Stimulated activated naive B cell treated with anti-CD40 and anti-IgM and Interleukin-4, amounts not matched to agents 10 μg/mL and 1 μg/mL and 100 μg/mL, for 72 hours (primary cell): ENCODE data around the gene C19orf25.

Source experiments
- ATAC-seq, 2 donors: fragments of 150-1000 bp; cut with Tn5 transposase; replicated peaks; 2 replicates each; pipeline ENCODE4 v1.10.0; 2021; ENCODE audit warnings: moderate library complexity in 1 of 2
- DNase-seq: peaks from one replicate; pipeline ENCODE4 v3.0.0; 2021
- H3K27ac Mint-ChIP-seq: one replicate; pipeline ENCODE4 v1.8.0; 2022; ENCODE audit warnings: mild to moderate bottlenecking, mixed read lengths
- H3K27me3 Mint-ChIP-seq, 2 donors: one replicate each; pipeline ENCODE4 v1.8.0; 2022; ENCODE audit warnings: mixed read lengths in 2 of 2
- H3K36me3 Mint-ChIP-seq, 2 donors: one replicate each; pipeline ENCODE4 v1.8.0; 2022; ENCODE audit warnings: mixed read lengths in 2 of 2, mild to moderate bottlenecking in 1 of 2
- H3K4me1 Mint-ChIP-seq, 2 donors: one replicate each; pipeline ENCODE4 v1.8.0; 2022; ENCODE audit warnings: mixed read lengths in 2 of 2, mild to moderate bottlenecking in 1 of 2
- H3K4me3 Mint-ChIP-seq, 2 donors: one replicate each; pipeline ENCODE4 v1.8.0; 2022; ENCODE audit warnings: mild to moderate bottlenecking in 2 of 2, mixed read lengths in 2 of 2, moderate library complexity in 1 of 2
- H3K9me3 Mint-ChIP-seq, 2 donors: one replicate each; pipeline ENCODE4 v1.8.0; 2022; ENCODE audit warnings: mixed read lengths in 2 of 2, mild to moderate bottlenecking in 1 of 2

C19orf25 gene

GRCh38 chr19:1461862-1462261 is 17.2 kb downstream of the C19orf25 start:
- H3K27ac Mint-ChIP-seq: no peak overlapping the region
- ATAC-seq (no peak), DNase-seq (no peak)
- no peaks in the 10 kb centered on the region for H3K9me3 Mint-ChIP-seq
- peaks cover 14 to 22% of the 10 kb centered on the region in 2 donors for H3K27me3 Mint-ChIP-seq
- peaks cover 3 to 4% of the 10 kb centered on the region in 2 donors for H3K4me1 Mint-ChIP-seq
- H3K36me3 Mint-ChIP-seq: peaks cover 4 to 5% of the 10 kb centered on the region in 2 donors
- H3K4me3 Mint-ChIP-seq: no peak overlapping the region

- ATAC-seq: no peak
- Mint-ChIP-seq H3K4me1 (peaks cover 4 to 7% of the 10 kb centered on the region in 2 donors), H3K9me3 (peaks cover 4 to 5% of the 10 kb centered on the region in 2 donors), H3K27ac (no peak overlapping the region), H3K36me3 (peaks cover 8 to 10% of the 10 kb centered on the region in 2 donors), H3K27me3 (peaks cover 20 to 31% of the 10 kb centered on the region in 2 donors), H3K4me3 (no peak overlapping the region)
- no peak for DNase-seq
These were observed 18.7 kb downstream of the C19orf25 start for GRCh38 chr19:1460033-1460995.

- peaks cover 26 to 38% of the 10 kb centered on the region in 2 donors for H3K27me3 Mint-ChIP-seq
- H3K27ac Mint-ChIP-seq: no peak overlapping the region
- H3K36me3 Mint-ChIP-seq: peaks cover 8 to 10% of the 10 kb centered on the region in 2 donors
- no peak overlapping the region for H3K4me3 Mint-ChIP-seq
- peaks cover 7 to 14% of the 10 kb centered on the region in 2 donors for H3K4me1 Mint-ChIP-seq
- peaks cover 4 to 5% of the 10 kb centered on the region in 2 donors for H3K9me3 Mint-ChIP-seq
- DNase-seq: no peak
- ATAC-seq: no peak
These were observed 19.5 kb downstream of the C19orf25 start for GRCh38 chr19:1459479-1459878.

- peaks cover 4 to 5% of the 10 kb centered on the region in 2 donors for H3K9me3 Mint-ChIP-seq
- no peak for ATAC-seq
- no peak overlapping the region for H3K27ac Mint-ChIP-seq
- no peak for DNase-seq
- peaks cover 13 to 24% of the 10 kb centered on the region in 2 donors for H3K4me1 Mint-ChIP-seq
- peaks cover 36 to 50% of the 10 kb centered on the region in 2 donors for H3K27me3 Mint-ChIP-seq
- H3K36me3 Mint-ChIP-seq: peaks cover 10 to 12% of the 10 kb centered on the region in 2 donors
- H3K4me3 Mint-ChIP-seq: no peak overlapping the region
These were observed 21.1 kb downstream of the C19orf25 start for GRCh38 chr19:1457892-1458291.

GRCh38 chr19:1457031-1457739 is 21.8 kb downstream of the C19orf25 start:
- H3K27ac Mint-ChIP-seq: no peak overlapping the region
- peaks cover 4 to 5% of the 10 kb centered on the region in 2 donors for H3K9me3 Mint-ChIP-seq
- H3K27me3 Mint-ChIP-seq: peaks cover 41 to 57% of the 10 kb centered on the region in 2 donors
- ATAC-seq (no peak), DNase-seq (no peak)
- H3K36me3 Mint-ChIP-seq: peaks cover 10 to 12% of the 10 kb centered on the region in 2 donors
- H3K4me3 Mint-ChIP-seq: no peak overlapping the region
- peaks cover 16 to 26% of the 10 kb centered on the region in 2 donors for H3K4me1 Mint-ChIP-seq

- Mint-ChIP-seq H3K27me3 (peaks cover 49 to 66% of the 10 kb centered on the region in 2 donors), H3K4me3 (peak overlapping the region in 1 of 2 donors; percentile 72), H3K36me3 (peaks cover 10 to 12% of the 10 kb centered on the region in 2 donors), H3K9me3 (peaks cover 4 to 5% of the 10 kb centered on the region in 2 donors), H3K4me1 (peaks cover 16 to 26% of the 10 kb centered on the region in 2 donors), H3K27ac (no peak overlapping the region)
- ATAC-seq (no peak), DNase-seq (no peak)
These were observed 22.7 kb downstream of the C19orf25 start for GRCh38 chr19:1456121-1456900.

GRCh38 chr19:1455336-1456120 is 23.5 kb downstream of the C19orf25 start:
- Mint-ChIP-seq H3K9me3 (peaks cover 4 to 5% of the 10 kb centered on the region in 2 donors), H3K27me3 (peaks cover 57 to 74% of the 10 kb centered on the region in 2 donors), H3K36me3 (peaks cover 10 to 12% of the 10 kb centered on the region in 2 donors), H3K27ac (peak overlapping the region; percentile 77), H3K4me1 (peaks cover 20 to 26% of the 10 kb centered on the region in 2 donors), H3K4me3 (peak overlapping the region; percentile 61 to 72)
- peak; percentile 33 for DNase-seq
- ATAC-seq: peak; percentile 62 to 66

- ATAC-seq: peak; percentile 29 to 41
These were observed 24.0 kb downstream of the C19orf25 start for GRCh38 chr19:1455002-1455335.

GRCh38 chr19:1453525-1454364 is 25.3 kb downstream of the C19orf25 start:
- no peak overlapping the region for H3K27ac Mint-ChIP-seq
- H3K27me3 Mint-ChIP-seq: peaks cover 64 to 75% of the 10 kb centered on the region in 2 donors
- DNase-seq: no peak
- peaks cover 8% of the 10 kb centered on the region in 2 donors for H3K36me3 Mint-ChIP-seq
- peaks cover 25 to 35% of the 10 kb centered on the region in 2 donors for H3K4me1 Mint-ChIP-seq
- H3K4me3 Mint-ChIP-seq: no peak overlapping the region
- ATAC-seq: no peak
- peaks cover 4 to 5% of the 10 kb centered on the region in 2 donors for H3K9me3 Mint-ChIP-seq

More at GRCh38 chr19:1455002-1455335, 24.0 kb downstream of the C19orf25 start:
- Mint-ChIP-seq H3K36me3 (peaks cover 10 to 12% of the 10 kb centered on the region in 2 donors), H3K4me1 (peaks cover 20 to 26% of the 10 kb centered on the region in 2 donors), H3K9me3 (peaks cover 4 to 5% of the 10 kb centered on the region in 2 donors), H3K27me3 (peaks cover 61 to 78% of the 10 kb centered on the region in 2 donors), H3K4me3 (peak overlapping the region in 1 of 2 donors; percentile 44), H3K27ac (peak overlapping the region; percentile 77)
- DNase-seq: no peak

GRCh38 chr19:1452802-1453524 is 26.1 kb downstream of the C19orf25 start:
- Mint-ChIP-seq H3K36me3 (peaks cover 8% of the 10 kb centered on the region in 2 donors), H3K9me3 (peaks cover 4 to 5% of the 10 kb centered on the region in 2 donors), H3K4me3 (peak overlapping the region in 1 of 2 donors; percentile 25), H3K27me3 (peaks cover 66 to 76% of the 10 kb centered on the region in 2 donors), H3K27ac (no peak overlapping the region), H3K4me1 (peaks cover 27 to 35% of the 10 kb centered on the region in 2 donors)
- ATAC-seq (no peak), DNase-seq (no peak)

GRCh38 chr19:1451916-1452801 is 26.9 kb downstream of the C19orf25 start:
- ATAC-seq (no peak), DNase-seq (no peak)
- Mint-ChIP-seq H3K9me3 (peaks cover 4 to 5% of the 10 kb centered on the region in 2 donors), H3K4me3 (no peak overlapping the region), H3K4me1 (peaks cover 31 to 39% of the 10 kb centered on the region in 2 donors), H3K27ac (peak overlapping the region; percentile 31), H3K27me3 (peaks cover 69 to 82% of the 10 kb centered on the region in 2 donors), H3K36me3 (peaks cover 8% of the 10 kb centered on the region in 2 donors)
